GM23338 (cell line): ENCODE measurements around the gene MAFF. TPM values are rescaled to one million over a fixed set of nuclear protein-coding genes. Genes with fewer than 3 reads are reported as not detected.
A peak's percentile ranks its signal among the peaks of the same experiment; 100 is the strongest.

Experiments used
- ATAC-seq: fragments of 200-7000 bp; cut with Tn5 transposase; 3 replicates; pipeline ENCODE4 v1.9.1; 2020
- DNase-seq: peaks from one replicate; pipeline ENCODE4 v3.0.0-alpha.2; 2015; ENCODE audit warnings: low spot score
- H2AFZ ChIP-seq: fragments of 200-600 bp; sonication (generic); 2 replicates; pipeline ENCODE4 v1.8.0; 2016; ENCODE audit warnings: antibody characterized with exemption, mild to moderate bottlenecking, moderate library complexity
- H3F3A ChIP-seq: fragments of 200-600 bp; sonication (generic); replicated peaks from 2 replicates; pipeline ENCODE4 v1.8.0; 2017; ENCODE audit warnings: antibody characterized with exemption, mixed run types, low read depth
- H3K27ac ChIP-seq: fragments of 200-600 bp; sonication (generic); 2 replicates; pipeline ENCODE4 v1.6.1; 2016; ENCODE audit warnings: low read depth
- H3K27me3 ChIP-seq: fragments of 200-600 bp; sonication (generic); 2 replicates; pipeline ENCODE4 v1.8.0; 2016; ENCODE audit warnings: mild to moderate bottlenecking, mixed run types, moderate library complexity; ENCODE audit not compliant: insufficient read depth
- H3K36me3 ChIP-seq: fragments of 200-600 bp; sonication (generic); 2 replicates; pipeline ENCODE4 v1.8.0; 2016; ENCODE audit warnings: mild to moderate bottlenecking; ENCODE audit not compliant: insufficient read depth
- H3K4me1 ChIP-seq: fragments of 200-600 bp; sonication (generic); 2 replicates; pipeline ENCODE4 v1.8.0; 2016; ENCODE audit warnings: mild to moderate bottlenecking, moderate library complexity; ENCODE audit not compliant: insufficient read depth
- H3K4me2 ChIP-seq: fragments of 200-600 bp; sonication (generic); 2 replicates; pipeline ENCODE4 v1.7.1; 2017; ENCODE audit warnings: mixed run types
- H3K4me3 ChIP-seq: fragments of 200-600 bp; sonication (generic); 2 replicates; pipeline ENCODE4 v1.6.1; 2016; ENCODE audit warnings: mixed run types
- H3K79me2 ChIP-seq: fragments of 200-600 bp; sonication (generic); replicated peaks from 2 replicates; pipeline ENCODE4 v1.8.0; 2017; ENCODE audit warnings: mild to moderate bottlenecking; ENCODE audit not compliant: insufficient read depth
- H3K9me2 ChIP-seq: fragments of 200-600 bp; sonication (generic); 2 replicates; pipeline ENCODE4 v1.8.0; 2017; ENCODE audit not compliant: insufficient read depth
- H4K20me1 ChIP-seq: fragments of 200-600 bp; sonication (generic); replicated peaks from 2 replicates; pipeline ENCODE4 v1.8.0; 2017; ENCODE audit warnings: mild to moderate bottlenecking; ENCODE audit not compliant: insufficient read depth
- H3K27ac Mint-ChIP-seq: 2 replicates; pipeline ENCODE4 v1.8.0; 2020; ENCODE audit warnings: inconsistent platforms, mild to moderate bottlenecking, moderate library complexity, mixed read lengths
- H3K27me3 Mint-ChIP-seq: 3 replicates; pipeline ENCODE4 v1.8.0; 2022; ENCODE audit warnings: low read depth, mild to moderate bottlenecking, moderate library complexity, mixed read lengths, inconsistent platforms; ENCODE audit not compliant: insufficient read depth, poor library complexity
- H3K36me3 Mint-ChIP-seq: 3 replicates; pipeline ENCODE4 v1.8.0; 2021; ENCODE audit warnings: low read depth, mild to moderate bottlenecking, inconsistent platforms, moderate library complexity, mixed read lengths
- H3K4me1 Mint-ChIP-seq: 3 replicates; pipeline ENCODE4 v1.8.0; 2020; ENCODE audit warnings: mild to moderate bottlenecking, inconsistent platforms, mixed read lengths
- H3K4me3 Mint-ChIP-seq: 3 replicates; pipeline ENCODE4 v1.8.0; 2021; ENCODE audit warnings: moderate library complexity, mild to moderate bottlenecking, inconsistent platforms, mixed read lengths
- H3K9me3 Mint-ChIP-seq: 3 replicates; pipeline ENCODE4 v1.8.0; 2020; ENCODE audit warnings: moderate library complexity, mild to moderate bottlenecking, inconsistent platforms, mixed read lengths
- EZH2phosphoT487 ChIP-seq: fragments of 200-600 bp; sonication (generic); IDR thresholded peaks from one replicate; pipeline ENCODE4 v1.8.1; 2018; ENCODE audit warnings: antibody characterized with exemption; ENCODE audit not compliant: unreplicated experiment
- JUNB ChIP-seq: IDR thresholded peaks from one replicate; pipeline ENCODE4 v1.6.1; 2016; ENCODE audit warnings: antibody characterized with exemption; ENCODE audit not compliant: unreplicated experiment
- NANOG ChIP-seq: IDR thresholded peaks from 2 replicates; pipeline ENCODE4 v1.6.1; 2016; ENCODE audit warnings: antibody characterized with exemption, borderline replicate concordance
- POLR2AphosphoS5 ChIP-seq: IDR thresholded peaks from 2 replicates; pipeline ENCODE4 v1.6.1; 2016; ENCODE audit warnings: antibody characterized with exemption, low read depth
- STAT1 ChIP-seq: IDR thresholded peaks from one replicate; pipeline ENCODE4 v1.6.1; 2016; ENCODE audit warnings: antibody characterized with exemption; ENCODE audit not compliant: unreplicated experiment
- ZNF331 ChIP-seq: fragments of 250-450 bp; sonication (Bioruptor Pico); IDR thresholded peaks from 2 replicates; pipeline ENCODE4 v1.5.0; 2020; ENCODE audit warnings: low read depth, mild to moderate bottlenecking, moderate library complexity
- polyA plus RNA-seq: library from polyadenylated mRNA; unstranded; fragments of >200 nt; fragmentation: Nextera tagmentation; extraction: Ambion mirVana; gene quantifications from 2 replicates; pipeline ENCODE4 v1.2.1, GENCODE V29; 2016
- total RNA-seq: library from RNA; depleted of rRNA; stranded (reverse); fragments of >200 nt; shearing (Covaris generic); gene quantifications from 2 replicates; pipeline ENCODE4 v1.2.3, GENCODE V29; 2014
- TF ChIP-seq, protein P1 (sequence below), 2 experiments: fragments of 200-600 bp in 1 of 2; sonication (generic) in 1 of 2; conservative IDR thresholded peaks; 2 replicates each; pipeline versions ENCODE4 v1.5.1 to v1.6.1; 2016 to 2017; ENCODE audit warnings: antibody characterized with exemption in 2 of 2, low read depth in 2 of 2, mild to moderate bottlenecking in 2 of 2, moderate library complexity in 1 of 2
- TF ChIP-seq, protein P2 (sequence below): fragments of 250-450 bp; sonication (Bioruptor Pico); IDR thresholded peaks from 2 replicates; pipeline ENCODE4 v1.5.0; 2020; ENCODE audit warnings: mild to moderate bottlenecking, moderate library complexity

MAFF gene
- total and polyA plus RNA-seq, 2 experiments from 2014 or later: 2.2 to 8.9 TPM

DNA sequence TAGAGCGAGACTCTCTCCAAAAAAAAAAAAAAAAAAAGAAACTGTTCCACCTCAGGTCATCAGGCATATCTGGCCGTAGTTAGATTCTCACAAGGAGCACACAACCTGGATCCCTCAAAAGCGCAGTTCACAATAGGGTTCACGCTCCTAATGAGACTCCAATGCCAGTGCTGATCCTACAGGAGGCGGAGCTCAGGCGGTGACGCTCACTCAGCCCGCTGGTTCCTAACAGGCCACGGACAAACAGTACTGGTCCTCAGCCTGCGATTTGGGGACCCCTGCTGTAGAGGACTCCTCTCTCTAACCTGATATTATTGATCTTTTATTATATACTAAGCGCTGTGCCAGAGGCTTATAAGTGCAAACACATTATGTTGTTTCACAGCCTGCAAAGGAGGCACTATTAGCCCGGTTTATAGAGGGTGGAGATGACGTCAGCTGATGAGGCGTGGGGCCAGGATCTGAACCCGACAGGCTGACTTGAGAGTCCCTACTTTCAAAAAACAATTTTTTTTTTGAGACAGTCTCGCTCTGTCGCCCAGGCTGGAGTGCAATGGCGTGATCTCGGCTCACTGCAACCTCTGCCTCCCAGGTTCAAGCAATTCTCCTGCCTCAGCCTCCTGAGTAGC lies 4.9 kb upstream of the MAFF start:
- no peaks in the 10 kb centered on the region for H3K79me2 ChIP-seq
- peak; percentile 57 for ATAC-seq
- Mint-ChIP-seq H3K4me3 (no peak overlapping the region), H3K36me3 (no peaks in the 10 kb centered on the region; the same call in 2 of the 3 replicates), H3K4me1 (peaks cover 6% of the 10 kb centered on the region), H3K27ac (no peak overlapping the region), H3K27me3 (peaks cover 14% of the 10 kb centered on the region), H3K9me3 (no peaks in the 10 kb centered on the region; the same call in 2 of the 3 replicates)
- peak overlapping the region; percentile 2; the same call in 1 of the 2 replicates for H2AFZ ChIP-seq
- H4K20me1 ChIP-seq: no peaks in the 10 kb centered on the region
- no peak overlapping the region for H3K4me2 ChIP-seq
- TF ChIP-seq, protein P1, sequence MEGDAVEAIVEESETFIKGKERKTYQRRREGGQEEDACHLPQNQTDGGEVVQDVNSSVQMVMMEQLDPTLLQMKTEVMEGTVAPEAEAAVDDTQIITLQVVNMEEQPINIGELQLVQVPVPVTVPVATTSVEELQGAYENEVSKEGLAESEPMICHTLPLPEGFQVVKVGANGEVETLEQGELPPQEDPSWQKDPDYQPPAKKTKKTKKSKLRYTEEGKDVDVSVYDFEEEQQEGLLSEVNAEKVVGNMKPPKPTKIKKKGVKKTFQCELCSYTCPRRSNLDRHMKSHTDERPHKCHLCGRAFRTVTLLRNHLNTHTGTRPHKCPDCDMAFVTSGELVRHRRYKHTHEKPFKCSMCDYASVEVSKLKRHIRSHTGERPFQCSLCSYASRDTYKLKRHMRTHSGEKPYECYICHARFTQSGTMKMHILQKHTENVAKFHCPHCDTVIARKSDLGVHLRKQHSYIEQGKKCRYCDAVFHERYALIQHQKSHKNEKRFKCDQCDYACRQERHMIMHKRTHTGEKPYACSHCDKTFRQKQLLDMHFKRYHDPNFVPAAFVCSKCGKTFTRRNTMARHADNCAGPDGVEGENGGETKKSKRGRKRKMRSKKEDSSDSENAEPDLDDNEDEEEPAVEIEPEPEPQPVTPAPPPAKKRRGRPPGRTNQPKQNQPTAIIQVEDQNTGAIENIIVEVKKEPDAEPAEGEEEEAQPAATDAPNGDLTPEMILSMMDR (conservative IDR thresholded peaks at IDR 0.05; ENCODE audit: low read depth in 2 of 2): no peak; a peak in 1 of 4 replicates
- TF ChIP-seq POLR2AphosphoS5 (no peak), STAT1 (no peak), EZH2phosphoT487 (no peak), NANOG (no peak)
- H3K27me3 ChIP-seq: peaks cover 7% of the 10 kb centered on the region
- H3K27ac ChIP-seq: no peak overlapping the region
- 0 out of 2 replicates have a peak, but pooled peaks cover 3% of the 10 kb centered on the region for H3F3A ChIP-seq
- H3K36me3 ChIP-seq: no peaks in the 10 kb centered on the region
- peak; percentile 55 for DNase-seq
- H3K4me1 ChIP-seq: no peaks in the 10 kb centered on the region
- no peaks in the 10 kb centered on the region for H3K9me2 ChIP-seq
- H3K4me3 ChIP-seq: no peak overlapping the region

DNA sequence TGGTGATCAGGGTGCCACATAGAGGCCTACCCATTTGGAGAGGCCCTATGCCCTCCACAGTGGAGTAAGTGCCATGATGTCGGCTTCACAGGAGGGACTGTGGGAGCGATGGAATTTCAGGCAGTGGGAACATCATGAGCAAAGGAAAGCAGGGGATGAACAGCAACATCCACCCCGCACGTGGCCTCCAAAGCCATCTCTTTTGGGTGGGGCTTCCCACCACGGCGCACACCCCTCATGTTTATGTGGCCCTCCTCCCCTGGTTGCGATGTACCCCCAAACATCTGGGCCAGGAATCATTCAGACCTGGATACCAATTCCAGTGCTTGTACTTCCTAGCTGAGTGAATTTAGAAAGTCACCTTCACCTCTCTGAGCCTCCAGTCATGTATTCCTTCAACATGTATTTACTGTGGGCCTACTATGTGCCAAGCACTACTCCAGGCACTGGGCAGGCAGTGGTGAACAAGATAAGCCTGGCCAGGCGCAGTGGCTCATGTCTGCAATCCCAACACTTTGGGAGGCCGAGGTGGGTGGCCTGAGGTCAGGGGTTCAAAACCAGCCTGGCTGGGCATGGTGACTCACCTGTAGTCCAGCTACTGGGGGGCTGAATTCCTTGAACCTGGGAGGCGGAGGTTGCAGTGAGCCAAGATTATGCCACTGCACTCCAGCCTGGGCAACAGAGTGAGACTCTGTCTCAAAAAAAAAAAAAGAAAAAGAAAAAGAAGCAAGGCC lies 1.8 kb upstream of the MAFF start:
- no peaks in the 10 kb centered on the region for H3K36me3 ChIP-seq
- H3K4me3 ChIP-seq: no peak overlapping the region
- no peak overlapping the region for H3K27ac ChIP-seq
- H3K9me2 ChIP-seq: no peaks in the 10 kb centered on the region
- ATAC-seq (no peak), DNase-seq (no peak)
- Mint-ChIP-seq H3K4me3 (no peak overlapping the region), H3K36me3 (no peaks in the 10 kb centered on the region; the same call in 2 of the 3 replicates), H3K4me1 (peaks cover 13% of the 10 kb centered on the region), H3K27ac (no peak overlapping the region), H3K27me3 (peaks cover 17% of the 10 kb centered on the region), H3K9me3 (no peaks in the 10 kb centered on the region; the same call in 2 of the 3 replicates)
- peaks cover 16% of the 10 kb centered on the region for H3K27me3 ChIP-seq
- peaks cover 8% of the 10 kb centered on the region; the same call in 1 of the 2 replicates for H4K20me1 ChIP-seq
- 0 out of 2 replicates have a peak, but pooled peaks cover 12% of the 10 kb centered on the region for H3F3A ChIP-seq
- H3K4me2 ChIP-seq: no peak overlapping the region
- 0 out of 2 replicates have a peak, but pooled peaks cover 5% of the 10 kb centered on the region for H3K79me2 ChIP-seq
- H2AFZ ChIP-seq: no peak overlapping the region
- peaks cover 4% of the 10 kb centered on the region for H3K4me1 ChIP-seq
- TF ChIP-seq JUNB (no peak), POLR2AphosphoS5 (no peak), ZNF331 (CRISPR knock-in tag) (no peak), EZH2phosphoT487 (no peak), NANOG (no peak)
- TF ChIP-seq, protein P1 (conservative IDR thresholded peaks at IDR 0.05; ENCODE audit: low read depth in 2 of 2): no peak
- TF ChIP-seq, protein P2, sequence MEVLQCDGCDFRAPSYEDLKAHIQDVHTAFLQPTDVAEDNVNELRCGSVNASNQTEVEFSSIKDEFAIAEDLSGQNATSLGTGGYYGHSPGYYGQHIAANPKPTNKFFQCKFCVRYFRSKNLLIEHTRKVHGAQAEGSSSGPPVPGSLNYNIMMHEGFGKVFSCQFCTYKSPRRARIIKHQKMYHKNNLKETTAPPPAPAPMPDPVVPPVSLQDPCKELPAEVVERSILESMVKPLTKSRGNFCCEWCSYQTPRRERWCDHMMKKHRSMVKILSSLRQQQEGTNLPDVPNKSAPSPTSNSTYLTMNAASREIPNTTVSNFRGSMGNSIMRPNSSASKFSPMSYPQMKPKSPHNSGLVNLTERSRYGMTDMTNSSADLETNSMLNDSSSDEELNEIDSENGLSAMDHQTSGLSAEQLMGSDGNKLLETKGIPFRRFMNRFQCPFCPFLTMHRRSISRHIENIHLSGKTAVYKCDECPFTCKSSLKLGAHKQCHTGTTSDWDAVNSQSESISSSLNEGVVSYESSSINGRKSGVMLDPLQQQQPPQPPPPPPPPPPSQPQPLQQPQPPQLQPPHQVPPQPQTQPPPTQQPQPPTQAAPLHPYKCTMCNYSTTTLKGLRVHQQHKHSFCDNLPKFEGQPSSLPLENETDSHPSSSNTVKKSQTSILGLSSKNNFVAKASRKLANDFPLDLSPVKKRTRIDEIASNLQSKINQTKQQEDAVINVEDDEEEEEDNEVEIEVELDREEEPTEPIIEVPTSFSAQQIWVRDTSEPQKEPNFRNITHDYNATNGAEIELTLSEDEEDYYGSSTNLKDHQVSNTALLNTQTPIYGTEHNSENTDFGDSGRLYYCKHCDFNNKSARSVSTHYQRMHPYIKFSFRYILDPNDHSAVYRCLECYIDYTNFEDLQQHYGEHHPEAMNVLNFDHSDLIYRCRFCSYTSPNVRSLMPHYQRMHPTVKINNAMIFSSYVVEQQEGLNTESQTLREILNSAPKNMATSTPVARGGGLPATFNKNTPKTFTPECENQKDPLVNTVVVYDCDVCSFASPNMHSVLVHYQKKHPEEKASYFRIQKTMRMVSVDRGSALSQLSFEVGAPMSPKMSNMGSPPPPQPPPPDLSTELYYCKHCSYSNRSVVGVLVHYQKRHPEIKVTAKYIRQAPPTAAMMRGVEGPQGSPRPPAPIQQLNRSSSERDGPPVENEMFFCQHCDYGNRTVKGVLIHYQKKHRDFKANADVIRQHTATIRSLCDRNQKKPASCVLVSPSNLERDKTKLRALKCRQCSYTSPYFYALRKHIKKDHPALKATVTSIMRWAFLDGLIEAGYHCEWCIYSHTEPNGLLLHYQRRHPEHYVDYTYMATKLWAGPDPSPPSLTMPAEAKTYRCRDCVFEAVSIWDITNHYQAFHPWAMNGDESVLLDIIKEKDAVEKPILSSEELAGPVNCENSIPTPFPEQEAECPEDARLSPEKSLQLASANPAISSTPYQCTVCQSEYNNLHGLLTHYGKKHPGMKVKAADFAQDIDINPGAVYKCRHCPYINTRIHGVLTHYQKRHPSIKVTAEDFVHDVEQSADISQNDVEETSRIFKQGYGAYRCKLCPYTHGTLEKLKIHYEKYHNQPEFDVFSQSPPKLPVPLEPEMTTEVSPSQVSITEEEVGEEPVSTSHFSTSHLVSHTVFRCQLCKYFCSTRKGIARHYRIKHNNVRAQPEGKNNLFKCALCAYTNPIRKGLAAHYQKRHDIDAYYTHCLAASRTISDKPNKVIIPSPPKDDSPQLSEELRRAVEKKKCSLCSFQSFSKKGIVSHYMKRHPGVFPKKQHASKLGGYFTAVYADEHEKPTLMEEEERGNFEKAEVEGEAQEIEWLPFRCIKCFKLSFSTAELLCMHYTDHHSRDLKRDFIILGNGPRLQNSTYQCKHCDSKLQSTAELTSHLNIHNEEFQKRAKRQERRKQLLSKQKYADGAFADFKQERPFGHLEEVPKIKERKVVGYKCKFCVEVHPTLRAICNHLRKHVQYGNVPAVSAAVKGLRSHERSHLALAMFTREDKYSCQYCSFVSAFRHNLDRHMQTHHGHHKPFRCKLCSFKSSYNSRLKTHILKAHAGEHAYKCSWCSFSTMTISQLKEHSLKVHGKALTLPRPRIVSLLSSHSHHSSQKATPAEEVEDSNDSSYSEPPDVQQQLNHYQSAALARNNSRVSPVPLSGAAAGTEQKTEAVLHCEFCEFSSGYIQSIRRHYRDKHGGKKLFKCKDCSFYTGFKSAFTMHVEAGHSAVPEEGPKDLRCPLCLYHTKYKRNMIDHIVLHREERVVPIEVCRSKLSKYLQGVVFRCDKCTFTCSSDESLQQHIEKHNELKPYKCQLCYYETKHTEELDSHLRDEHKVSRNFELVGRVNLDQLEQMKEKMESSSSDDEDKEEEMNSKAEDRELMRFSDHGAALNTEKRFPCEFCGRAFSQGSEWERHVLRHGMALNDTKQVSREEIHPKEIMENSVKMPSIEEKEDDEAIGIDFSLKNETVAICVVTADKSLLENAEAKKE (CRISPR knock-in tag): no peak
